Calu3 (cell line): ENCODE data around the gene APEX1. TPM values are rescaled to one million over a fixed set of nuclear protein-coding genes. Genes with fewer than 3 reads are reported as not detected.

Experiments used
- BruUV-seq: library from RNA; stranded (reverse); fragments of 400-500 nt; replicated peaks from 2 replicates; lab custom pipeline; 2021; lab: Mats Ljungman, UMichigan
- CTCF ChIA-PET: fragments of 300-600 bp; sonication (Branson Sonifier 250); formaldehyde crosslinking; loops from one replicate; lab custom pipeline; 2022; ENCODE audit warnings: antibody characterized with exemption; lab: Charles Lee
- DNase-seq: peaks from one replicate; pipeline ENCODE4 v3.0.0; 2022
- H3K27ac Mint-ChIP-seq: one replicate; pipeline ENCODE4 v1.8.0; 2022; ENCODE audit warnings: mixed read lengths; ENCODE audit not compliant: unreplicated experiment
- H3K27me3 Mint-ChIP-seq: one replicate; pipeline ENCODE4 v1.8.0; 2022; ENCODE audit warnings: mixed read lengths; ENCODE audit not compliant: unreplicated experiment
- H3K36me3 Mint-ChIP-seq: one replicate; pipeline ENCODE4 v1.8.0; 2022; ENCODE audit warnings: mild to moderate bottlenecking, moderate library complexity, mixed read lengths; ENCODE audit not compliant: insufficient read depth, unreplicated experiment
- H3K4me1 Mint-ChIP-seq: one replicate; pipeline ENCODE4 v1.8.0; 2022; ENCODE audit warnings: mild to moderate bottlenecking, low read depth, mixed read lengths; ENCODE audit not compliant: unreplicated experiment
- H3K4me3 Mint-ChIP-seq: one replicate; pipeline ENCODE4 v1.8.0; 2022; ENCODE audit warnings: mild to moderate bottlenecking, low read depth, moderate library complexity, mixed read lengths; ENCODE audit not compliant: unreplicated experiment
- H3K9me3 Mint-ChIP-seq: one replicate; pipeline ENCODE4 v1.8.0; 2022; ENCODE audit warnings: low read depth, mixed read lengths; ENCODE audit not compliant: unreplicated experiment
- intact Hi-C: fragments of 100-400 bp; cut with micrococcal nuclease; formaldehyde crosslinking; loops from one replicate; pipeline ENCODE4 v1.10.0; 2022; ENCODE audit not compliant: unreplicated experiment
- total RNA-seq: library from RNA; stranded (reverse); gene quantifications from 2 replicates; pipeline ENCODE4 v1.2.3, GENCODE V29; 2022
- TF ChIP-seq, protein P1 (sequence below): fragments of 200-600 bp; IDR thresholded peaks from one replicate; pipeline ENCODE4 v1.8.0; 2022; ENCODE audit warnings: antibody characterized with exemption; ENCODE audit not compliant: unreplicated experiment

The APEX1 gene
- total RNA-seq, 1 experiment from 2014 or later = 205 TPM

DNA sequence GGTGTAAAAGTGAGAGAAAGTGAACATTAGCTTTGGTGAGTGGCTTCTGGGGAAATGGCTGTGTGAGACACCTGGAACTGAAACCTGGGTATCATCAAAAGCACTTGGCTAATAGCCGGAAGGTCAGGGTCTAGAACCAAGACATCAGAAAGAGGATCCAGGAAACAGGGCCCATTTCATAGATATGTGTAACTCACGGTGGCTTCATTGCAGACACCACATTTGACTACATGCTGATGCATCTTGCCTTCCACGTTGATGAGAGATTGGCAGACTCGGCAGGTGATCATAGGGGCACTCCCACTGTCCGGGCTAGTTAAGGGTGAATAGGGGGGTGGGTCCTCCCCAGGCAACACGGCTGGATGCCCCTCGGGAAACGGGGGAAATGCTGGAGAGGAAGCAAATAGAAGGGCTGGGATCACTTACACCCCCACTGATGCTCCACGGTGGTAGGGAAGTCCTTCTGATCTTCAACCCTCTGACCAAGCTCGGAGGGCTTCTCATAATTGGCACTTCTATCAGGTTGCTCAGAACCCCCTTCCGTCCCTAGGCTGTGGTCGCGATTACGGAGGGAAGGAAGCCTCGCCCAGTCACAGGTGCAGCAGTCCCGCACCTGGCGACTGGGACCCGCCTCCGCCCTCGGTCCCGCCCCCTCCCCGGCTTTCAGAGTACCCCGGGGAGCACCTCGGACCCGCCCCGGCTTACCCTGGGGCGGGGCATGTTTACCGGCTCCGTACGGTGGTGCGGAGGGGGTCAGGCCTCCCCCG, 5.6 kb downstream of the APEX1 start:
- Mint-ChIP-seq H3K9me3 (no peaks in the 10 kb centered on the region), H3K27ac (peak overlapping the region; percentile 100), H3K4me1 (peaks cover 19% of the 10 kb centered on the region), H3K27me3 (no peaks in the 10 kb centered on the region), H3K4me3 (peak overlapping the region; percentile 83), H3K36me3 (peaks cover 37% of the 10 kb centered on the region)
- DNase-seq = peak; percentile 63
- intact Hi-C loops = loop anchor here (2.0 kb wide), 1 partner anchor 42 kb away; no protein-coding TSS in a partner anchor
- BruUV-seq = TSS peak; percentile 66
- TF ChIP-seq, protein P1, sequence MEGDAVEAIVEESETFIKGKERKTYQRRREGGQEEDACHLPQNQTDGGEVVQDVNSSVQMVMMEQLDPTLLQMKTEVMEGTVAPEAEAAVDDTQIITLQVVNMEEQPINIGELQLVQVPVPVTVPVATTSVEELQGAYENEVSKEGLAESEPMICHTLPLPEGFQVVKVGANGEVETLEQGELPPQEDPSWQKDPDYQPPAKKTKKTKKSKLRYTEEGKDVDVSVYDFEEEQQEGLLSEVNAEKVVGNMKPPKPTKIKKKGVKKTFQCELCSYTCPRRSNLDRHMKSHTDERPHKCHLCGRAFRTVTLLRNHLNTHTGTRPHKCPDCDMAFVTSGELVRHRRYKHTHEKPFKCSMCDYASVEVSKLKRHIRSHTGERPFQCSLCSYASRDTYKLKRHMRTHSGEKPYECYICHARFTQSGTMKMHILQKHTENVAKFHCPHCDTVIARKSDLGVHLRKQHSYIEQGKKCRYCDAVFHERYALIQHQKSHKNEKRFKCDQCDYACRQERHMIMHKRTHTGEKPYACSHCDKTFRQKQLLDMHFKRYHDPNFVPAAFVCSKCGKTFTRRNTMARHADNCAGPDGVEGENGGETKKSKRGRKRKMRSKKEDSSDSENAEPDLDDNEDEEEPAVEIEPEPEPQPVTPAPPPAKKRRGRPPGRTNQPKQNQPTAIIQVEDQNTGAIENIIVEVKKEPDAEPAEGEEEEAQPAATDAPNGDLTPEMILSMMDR = no peak
- CTCF ChIA-PET = interaction anchor here (0.9 to 1.6 kb wide), 4 partner anchors 45 to 153 kb away, joined by 3 to 9 read pairs (median 6); partner anchors contain the start of gene PARP2

DNA sequence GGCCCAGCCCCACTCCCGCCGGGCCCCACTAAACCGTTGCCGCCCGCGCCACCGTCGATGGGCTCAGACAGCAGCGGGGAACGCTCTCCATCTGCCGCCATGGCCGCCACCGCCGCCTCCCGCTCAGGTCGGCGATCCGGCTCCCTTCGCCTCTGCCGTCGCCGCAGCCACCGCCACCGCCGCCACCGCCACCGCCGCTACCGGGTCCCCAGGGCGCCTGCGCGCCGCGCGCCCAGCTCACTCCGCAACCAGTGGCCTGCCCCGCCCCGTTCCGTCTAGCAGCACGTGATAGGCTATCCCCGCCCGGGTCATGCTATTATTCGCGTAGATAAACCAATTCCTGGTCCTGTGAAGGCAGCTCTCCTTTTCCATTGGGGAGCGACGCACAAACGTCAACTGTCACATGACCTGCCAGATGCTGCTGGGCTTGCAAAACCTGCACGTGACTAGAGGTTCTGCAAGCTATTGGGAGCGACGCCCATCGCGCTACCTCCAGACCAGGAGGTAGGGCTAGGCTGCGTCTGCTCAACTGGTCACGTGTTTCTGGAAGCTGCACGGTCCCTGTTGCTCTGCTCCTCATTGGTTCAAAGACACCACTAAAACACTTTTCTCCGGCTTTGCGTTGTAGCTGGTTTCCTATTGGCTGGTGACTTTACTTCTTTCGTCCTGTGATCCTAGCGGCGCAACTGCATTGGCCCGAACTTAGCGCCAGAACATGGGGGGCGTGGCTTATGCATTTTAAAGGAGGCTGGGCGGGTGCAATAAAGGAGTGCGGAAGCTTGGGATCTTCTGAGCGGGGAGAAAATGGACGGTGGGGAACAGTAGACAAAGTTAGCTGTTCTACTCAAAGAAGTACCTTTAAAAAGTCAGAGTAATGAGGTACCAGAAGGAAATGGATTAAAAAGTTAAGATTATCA, 6.5 kb downstream of the APEX1 start, which contains the start of gene PIP4P1:
Gene PIP4P1, minus strand, starts transcription at position 210 of the 917 bp plus-strand sequence. Its CDS starts 109 bp downstream, at position 101.
- TF ChIP-seq, protein P1 = no peak
- no TSS peak for BruUV-seq
- intact Hi-C loops = loop anchor here (2.0 kb wide), 1 partner anchor 43 kb away; no protein-coding TSS in a partner anchor
- H3K4me1 Mint-ChIP-seq = peaks cover 19% of the 10 kb centered on the region
- H3K36me3 Mint-ChIP-seq = peaks cover 37% of the 10 kb centered on the region
- H3K4me3 Mint-ChIP-seq = peak within 1 kb of the TSS; percentile 83
- DNase-seq = peak; percentile 98
- peak within 1 kb of the TSS; percentile 100 for H3K27ac Mint-ChIP-seq
- H3K27me3 Mint-ChIP-seq = no peaks in the 10 kb centered on the region
- CTCF ChIA-PET = interaction anchor here (0.9 to 1.6 kb wide), 4 partner anchors 46 to 152 kb away, joined by 3 to 9 read pairs (median 6); partner anchors contain the start of gene PARP2
- H3K9me3 Mint-ChIP-seq = no peaks in the 10 kb centered on the region

DNA sequence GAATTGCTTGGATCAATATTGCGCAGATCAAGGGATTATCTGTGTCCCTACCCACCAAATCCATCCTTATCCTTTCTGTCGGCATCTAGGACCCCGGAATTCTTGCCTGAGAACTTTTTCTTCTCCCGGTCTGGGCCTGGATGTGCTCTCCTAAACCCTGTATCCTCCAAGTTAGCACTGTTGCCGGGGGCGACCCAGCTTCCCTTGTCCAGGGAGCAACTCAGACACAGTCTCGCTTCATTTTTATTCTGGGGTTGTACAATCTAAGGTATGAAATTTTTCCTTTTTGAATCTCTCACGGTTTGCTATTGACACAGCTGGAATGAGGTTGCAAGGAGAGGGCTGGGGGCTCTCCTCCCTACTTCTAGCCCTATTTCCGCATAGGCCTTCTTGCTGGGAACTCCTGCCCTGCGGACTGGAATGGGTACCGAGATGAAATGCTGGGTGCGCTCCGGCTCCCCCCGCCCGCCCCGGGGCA, 13.8 kb downstream of the APEX1 start:
- Mint-ChIP-seq H3K36me3 (peaks cover 46% of the 10 kb centered on the region), H3K27me3 (no peaks in the 10 kb centered on the region), H3K27ac (peak overlapping the region; percentile 97), H3K9me3 (no peaks in the 10 kb centered on the region), H3K4me1 (peaks cover 27% of the 10 kb centered on the region), H3K4me3 (peak overlapping the region; percentile 97)
- intact Hi-C loops = loop anchor here (5.0 kb wide), 1 partner anchor 138 kb away; no protein-coding TSS in a partner anchor
- TF ChIP-seq, protein P1 = no peak
- CTCF ChIA-PET = no interaction called here
- no TSS peak for BruUV-seq
- DNase-seq = peak; percentile 12
